Stimulated activated CD4-positive, alpha-beta T cell treated with anti-CD3 and anti-CD28 coated beads, Interleukin-2, amount 100 ng/mL, for 48 hours (primary cell): ENCODE measurements around the gene RGS11.

ENCODE experiments used
- DNase-seq, 2 donors: peaks; one replicate each; pipeline ENCODE4 v3.0.0-alpha.2; 2020

RGS11 gene

GRCh38 chr16:275786-276232, at the start of gene RGS11:
Gene RGS11, minus strand, starts transcription at chr16:275944. Its CDS starts 33 bp downstream, at chr16:275911.
- DNase-seq: no peak

- DNase-seq: peak in 1 of 2 donors; percentile 24
These were observed 48.9 kb upstream of the RGS11 start for GRCh38 chr16:324451-325334.

- DNase-seq: no peak
These were observed 48.4 kb upstream of the RGS11 start for GRCh38 chr16:324201-324450.

GRCh38 chr16:322476-323143, 46.9 kb upstream of the RGS11 start:
- no peak for DNase-seq

DNA sequence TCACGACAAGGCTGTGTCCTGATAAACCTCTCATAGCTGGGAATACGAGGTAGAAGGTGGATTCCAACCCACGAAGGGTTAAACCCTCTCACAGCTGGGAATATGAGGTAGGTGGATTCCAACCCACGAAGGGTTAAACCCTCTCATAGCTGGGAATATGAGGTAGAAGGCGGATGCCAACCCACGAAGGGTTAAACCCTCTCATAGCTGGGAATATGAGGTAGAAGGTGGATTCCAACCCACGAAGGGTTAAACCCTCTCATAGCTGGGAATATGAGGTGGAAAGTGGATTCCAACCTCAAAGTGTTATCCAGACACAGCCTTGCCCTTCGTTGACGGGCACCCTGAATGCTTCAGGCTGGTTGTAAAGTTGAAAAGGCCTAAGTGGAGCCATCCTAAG, 45.8 kb upstream of the RGS11 start:
- no peak for DNase-seq

GRCh38 chr16:320206-320605, 44.5 kb upstream of the RGS11 start:
- no peak for DNase-seq

- DNase-seq: no peak
These were observed 42.9 kb upstream of the RGS11 start for GRCh38 chr16:318628-319027.

DNA sequence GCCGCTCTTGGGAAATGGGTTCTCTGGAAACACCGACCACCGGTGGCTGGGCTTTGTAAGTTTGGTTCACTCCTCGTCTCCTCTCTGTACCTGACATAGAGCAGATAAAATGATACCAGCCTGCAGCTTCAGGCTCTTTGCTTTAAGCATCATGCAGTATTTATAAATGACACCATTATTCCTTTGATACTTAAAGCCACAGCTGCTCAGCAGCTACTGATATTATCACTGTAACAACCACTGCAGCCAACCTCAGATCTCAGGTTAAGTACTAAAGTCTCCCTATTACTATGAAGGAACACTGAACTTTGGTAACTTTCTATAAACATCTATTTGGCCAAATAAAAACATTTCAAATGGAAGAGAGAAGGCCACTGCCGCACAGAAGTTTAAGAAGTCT, 41.8 kb upstream of the RGS11 start:
- no peak for DNase-seq

- DNase-seq: no peak
These were observed 41.2 kb upstream of the RGS11 start for GRCh38 chr16:316741-317464.

DNA sequence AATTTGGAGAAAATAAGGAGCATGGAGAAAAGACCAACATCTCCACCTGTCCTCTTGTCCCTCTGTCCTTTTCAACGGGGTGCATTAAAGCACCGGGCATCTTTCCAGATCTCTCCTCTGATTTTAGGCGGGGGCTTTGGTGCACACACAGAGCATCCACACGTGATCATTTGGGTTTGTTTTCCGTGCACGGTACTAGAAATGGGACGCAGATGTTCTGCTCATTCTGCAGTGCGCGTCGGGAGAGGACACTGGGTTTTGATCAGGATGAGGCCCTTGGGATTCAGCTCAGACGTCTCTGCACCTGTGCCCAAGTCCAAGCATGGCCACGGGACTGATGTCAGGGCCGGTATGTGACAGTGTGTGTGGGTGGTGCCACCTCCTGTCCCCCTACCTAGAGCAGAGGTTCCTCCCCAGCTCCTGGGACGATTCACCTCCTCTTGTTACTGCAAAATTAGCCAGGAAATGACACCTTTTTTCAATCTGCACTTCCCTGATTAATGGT, 39.1 kb upstream of the RGS11 start:
- no peak for DNase-seq

- DNase-seq: no peak
These were observed 38.6 kb upstream of the RGS11 start for GRCh38 chr16:314351-314750.

- no peak for DNase-seq
These were observed 36.0 kb upstream of the RGS11 start for GRCh38 chr16:311725-312124.

DNA sequence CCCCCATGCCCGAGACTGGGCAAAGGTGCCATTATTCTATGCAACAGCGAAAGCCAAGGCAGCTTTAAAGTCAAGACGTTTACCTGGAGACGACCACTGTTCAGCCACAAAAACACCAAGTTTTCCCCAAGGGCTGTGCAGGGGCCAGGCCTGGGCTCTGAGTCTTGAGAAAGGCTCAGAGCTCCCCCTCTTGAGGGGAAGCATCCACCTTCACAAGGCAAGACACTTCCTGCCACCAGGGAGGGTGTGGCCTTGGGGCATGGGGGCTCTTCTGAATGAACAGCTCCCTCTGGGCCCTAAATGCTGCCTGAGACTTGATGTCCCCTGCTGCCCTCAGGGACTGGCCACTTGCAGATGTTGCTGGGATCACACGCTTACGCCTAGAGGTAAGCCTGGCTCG, 33.7 kb upstream of the RGS11 start:
- DNase-seq: no peak

DNA sequence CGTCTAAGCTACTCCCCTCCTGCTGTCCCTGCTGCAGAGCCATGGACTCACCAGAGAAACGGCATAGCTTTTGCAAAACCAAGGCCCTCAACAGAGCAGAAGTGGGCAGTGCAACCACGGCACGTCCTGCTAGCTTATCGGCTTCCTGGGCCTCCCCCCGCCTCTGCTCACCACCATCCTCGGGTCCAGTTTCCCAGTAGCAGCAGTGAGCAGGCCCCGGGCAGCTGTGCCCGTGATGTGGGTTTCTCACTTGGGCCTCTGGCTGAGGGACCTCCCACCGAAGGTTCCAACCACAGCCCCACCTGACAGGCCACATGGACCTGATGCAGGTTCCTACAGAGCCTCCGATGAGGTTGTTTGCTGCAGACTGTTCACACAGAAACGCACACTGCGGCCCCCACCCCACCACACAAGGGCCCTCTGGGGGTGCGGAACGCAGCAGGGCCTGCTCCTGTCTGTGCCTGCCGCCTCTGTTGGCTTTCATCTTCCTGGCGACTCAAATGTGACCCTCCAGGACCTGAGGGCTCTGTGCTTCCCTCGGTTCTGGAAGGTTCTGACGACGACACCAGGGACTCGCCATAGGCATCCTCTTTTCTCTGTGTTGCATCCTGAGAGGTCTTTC, 32.1 kb upstream of the RGS11 start:
- no peak for DNase-seq

GRCh38 chr16:306911-307370, 31.2 kb upstream of the RGS11 start:
- DNase-seq: no peak

GRCh38 chr16:305916-306626, 30.3 kb upstream of the RGS11 start:
- DNase-seq: no peak

GRCh38 chr16:303760-304505, 28.2 kb upstream of the RGS11 start:
- no peak for DNase-seq

DNA sequence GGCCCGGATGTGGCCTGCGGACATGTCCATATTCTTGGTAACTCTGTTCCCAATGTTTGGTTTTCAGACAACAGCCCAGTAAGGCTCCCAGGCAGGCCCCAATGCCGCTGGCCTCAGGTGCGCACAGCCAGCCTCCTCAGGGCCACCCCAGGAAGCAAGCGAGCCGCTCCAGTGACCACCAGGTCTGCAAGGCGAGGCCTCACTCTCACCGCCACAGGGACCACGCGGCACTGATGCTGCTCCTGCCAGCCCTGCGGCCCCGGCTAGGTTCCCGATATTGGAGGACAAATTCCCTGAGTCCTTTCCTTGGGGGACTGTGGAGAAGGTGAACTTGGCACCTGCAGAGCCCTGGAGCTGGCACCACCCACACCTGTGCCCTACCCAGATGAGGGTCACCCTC, 26.2 kb upstream of the RGS11 start:
- no peak for DNase-seq

DNA sequence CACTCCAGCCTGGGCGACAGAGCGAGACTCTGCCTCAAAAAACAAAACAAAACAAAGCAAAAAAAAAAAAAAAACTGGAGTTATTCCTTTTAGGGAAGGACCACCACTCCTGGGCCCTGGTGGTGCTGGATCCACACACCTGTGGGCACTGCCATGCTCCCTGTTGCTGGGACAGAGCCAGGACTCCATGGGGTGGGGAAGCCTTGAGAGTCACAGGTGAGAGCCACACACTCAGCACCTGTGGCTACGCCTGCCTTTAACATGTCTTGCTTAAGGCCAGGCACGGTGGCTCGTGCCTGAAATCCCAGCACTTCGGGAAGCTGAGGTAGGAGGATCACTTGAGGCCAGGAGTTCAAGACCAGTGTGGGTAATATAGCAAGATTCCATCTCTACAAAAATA, 25.5 kb upstream of the RGS11 start:
- no peak for DNase-seq

GRCh38 chr16:297832-298231, 22.1 kb upstream of the RGS11 start:
- no peak for DNase-seq

GRCh38 chr16:296806-297510, 21.2 kb upstream of the RGS11 start:
- no peak for DNase-seq
